T-cell (primary cell): Measurements from ENCODE around the gene SMIM7. TPM values are rescaled to one million over a fixed set of nuclear protein-coding genes. Genes with fewer than 3 reads are reported as not detected.
"Not testable (repeated sequence)": the region's sequence is repeated elsewhere in the genome, so short reads cannot be mapped to it uniquely, and the experiment has no call there.

Source experiments
- ATAC-seq, 4 experiments: fragments of 200-7000 bp in 3 of 4; fragments of 150-1000 bp in 1 of 4; cut with Tn5 transposase; replicated peaks in 1 of 4; 1 replicate in 3 of 4; 2 replicates in 1 of 4; pipeline ENCODE4 v1.10.0; 2021; ENCODE audit warnings: moderate library complexity in 3 of 4, mild to moderate bottlenecking in 2 of 4, moderate number of reproducible peaks in 1 of 4
- CTCF ChIA-PET, 2 donors: fragments of 300-600 bp; sonication (Branson Sonifier 250); formaldehyde crosslinking; loops; one replicate each; lab custom pipeline; 2022; ENCODE audit warnings: antibody characterized with exemption in 2 of 2; lab: Charles Lee
- POLR2A ChIA-PET, 2 donors: fragments of 300-600 bp; sonication (Branson Sonifier 250); formaldehyde crosslinking; loops; one replicate each; lab custom pipeline; 2022; ENCODE audit warnings: antibody characterized with exemption in 2 of 2; lab: Charles Lee
- DNase-seq, 35 experiments: peaks; one replicate each; pipeline versions ENCODE4 v3.0.0 to v3.0.0-alpha.2; 2013 to 2023
- H3K27ac ChIP-seq: one replicate; pipeline ENCODE4 v1.5.1; 2013; ENCODE audit warnings: low read length
- H3K27me3 ChIP-seq, 2 experiments: replicated peaks in 1 of 2; 1 replicate in 1 of 2; 2 replicates in 1 of 2; pipeline versions ENCODE4 v1.6.1 to v1.7.0; 2013; ENCODE audit warnings: low read length in 1 of 2, mixed read lengths in 1 of 2; ENCODE audit not compliant: control insufficient read depth in 2 of 2, insufficient read depth in 2 of 2; ENCODE audit errors: extremely low read depth in 1 of 2
- H3K36me3 ChIP-seq, 2 donors: 1 replicate in 1 of 2; 2 replicates in 1 of 2; pipeline versions ENCODE4 v1.6.1 to v1.7.0; 2013; ENCODE audit warnings: low read length in 1 of 2; ENCODE audit not compliant: control insufficient read depth in 2 of 2, insufficient read depth in 1 of 2; ENCODE audit errors: extremely low read depth in 1 of 2
- H3K4me1 ChIP-seq, 2 experiments: 1 replicate in 1 of 2; 2 replicates in 1 of 2; pipeline versions ENCODE4 v1.6.1 to v1.7.0; 2013; ENCODE audit warnings: low read length in 2 of 2, mixed read lengths in 1 of 2; ENCODE audit not compliant: insufficient read depth in 2 of 2, control insufficient read depth in 1 of 2; ENCODE audit errors: extremely low read depth in 1 of 2
- H3K4me3 ChIP-seq, 2 donors: 1 replicate in 1 of 2; 2 replicates in 1 of 2; pipeline versions ENCODE4 v1.5.1 to v1.7.0; 2013; ENCODE audit warnings: mild to moderate bottlenecking in 2 of 2, low read length in 1 of 2, moderate library complexity in 1 of 2; ENCODE audit not compliant: control insufficient read depth in 1 of 2; ENCODE audit errors: extremely low read depth in 1 of 2
- H3K9me3 ChIP-seq: 2 replicates; pipeline ENCODE4 v1.7.0; 2013
- H3K27ac Mint-ChIP-seq, 2 donors: one replicate each; pipeline ENCODE4 v1.8.0; 2020 to 2021; ENCODE audit warnings: mild to moderate bottlenecking in 2 of 2, mixed read lengths in 2 of 2
- H3K27me3 Mint-ChIP-seq, 2 donors: one replicate each; pipeline ENCODE4 v1.8.0; 2021 to 2022; ENCODE audit warnings: mixed read lengths in 2 of 2
- H3K36me3 Mint-ChIP-seq: one replicate; pipeline ENCODE4 v1.8.0; 2021; ENCODE audit warnings: mixed read lengths
- H3K4me1 Mint-ChIP-seq, 3 donors: one replicate each; pipeline ENCODE4 v1.8.0; 2020 to 2022; ENCODE audit warnings: mixed read lengths in 3 of 3, mild to moderate bottlenecking in 1 of 3
- H3K4me3 Mint-ChIP-seq, 3 donors: one replicate each; pipeline ENCODE4 v1.8.0; 2020 to 2022; ENCODE audit warnings: mild to moderate bottlenecking in 3 of 3, mixed read lengths in 3 of 3, moderate library complexity in 3 of 3
- H3K9me3 Mint-ChIP-seq, 3 donors: one replicate each; pipeline ENCODE4 v1.8.0; 2020 to 2022; ENCODE audit warnings: mixed read lengths in 3 of 3
- WGBS: methylation state at CpG from one replicate; pipeline ENCODE4 v1.1.5; 2013; ENCODE audit warnings: missing lambda C conversion rate; ENCODE audit not compliant: insufficient coverage; 5-methylcytosine and 5-hydroxymethylcytosine counted together
- total RNA-seq, 35 experiments: library from RNA in 6 of 35; stranded (reverse) in 6 of 35; fragments of 120-200 nt in 1 of 35; gene quantifications; one replicate each; pipeline versions ENCODE4 v1.2.1 to v1.2.4 and lab custom pipeline; 2013 to 2026

Gene SMIM7
- total RNA-seq, 5 donors from 2014 or later (not counting 1 experiment from before 2014, with no cell fraction given), result 56.7 to 77.6 (median 73.1) TPM

- H3K27me3 Mint-ChIP-seq, result peaks cover 3 to 4% of the 10 kb centered on the region in 2 donors
- no peak overlapping the region for H3K4me3 ChIP-seq
- H3K4me1 ChIP-seq, result no peaks in the 10 kb centered on the region
- 82% methylated on average over 1 of the region's 2 CpGs for WGBS
- no peaks in the 10 kb centered on the region for H3K4me1 Mint-ChIP-seq
- ATAC-seq, result no peak
- H3K27ac Mint-ChIP-seq, result no peak overlapping the region
- peaks cover 0 to 2% of the 10 kb centered on the region in 2 donors for H3K36me3 ChIP-seq
- ChIA-PET POLR2A (no interaction called here), CTCF (no interaction called here)
- no peak for DNase-seq
- no peak overlapping the region for H3K4me3 Mint-ChIP-seq
- no peaks in the 10 kb centered on the region for H3K9me3 ChIP-seq
- peaks cover 0 to 18% of the 10 kb centered on the region in 2 experiments for H3K27me3 ChIP-seq
- peaks cover 0 to 14% (median 9%) of the 10 kb centered on the region in 3 donors for H3K9me3 Mint-ChIP-seq
- H3K27ac ChIP-seq, result no peak overlapping the region
- H3K36me3 Mint-ChIP-seq, result peaks cover 7% of the 10 kb centered on the region
These were observed 22.6 kb upstream of the SMIM7 start for GRCh38 chr19:16682539-16682938.

- 100% methylated on average over 3 of the region's 11 CpGs for WGBS
- Histone ChIP-seq H3K27ac (no peak overlapping the region), H3K9me3 (no peaks in the 10 kb centered on the region), H3K4me3 (no peak overlapping the region), H3K4me1 (no peaks in the 10 kb centered on the region), H3K36me3 (peaks cover 0 to 2% of the 10 kb centered on the region in 2 donors), H3K27me3 (peaks cover 0 to 17% of the 10 kb centered on the region in 2 experiments)
- Mint-ChIP-seq H3K27me3 (peaks cover 3 to 4% of the 10 kb centered on the region in 2 donors), H3K4me3 (no peak overlapping the region), H3K4me1 (no peaks in the 10 kb centered on the region), H3K27ac (no peak overlapping the region), H3K36me3 (peaks cover 7% of the 10 kb centered on the region), H3K9me3 (peaks cover 0 to 14% (median 9%) of the 10 kb centered on the region in 3 donors)
- no peak for ATAC-seq
- DNase-seq, result no peak
- ChIA-PET POLR2A (no interaction called here), CTCF (no interaction called here)
These were observed 19.9 kb upstream of the SMIM7 start for GRCh38 chr19:16679811-16680210.

DNA sequence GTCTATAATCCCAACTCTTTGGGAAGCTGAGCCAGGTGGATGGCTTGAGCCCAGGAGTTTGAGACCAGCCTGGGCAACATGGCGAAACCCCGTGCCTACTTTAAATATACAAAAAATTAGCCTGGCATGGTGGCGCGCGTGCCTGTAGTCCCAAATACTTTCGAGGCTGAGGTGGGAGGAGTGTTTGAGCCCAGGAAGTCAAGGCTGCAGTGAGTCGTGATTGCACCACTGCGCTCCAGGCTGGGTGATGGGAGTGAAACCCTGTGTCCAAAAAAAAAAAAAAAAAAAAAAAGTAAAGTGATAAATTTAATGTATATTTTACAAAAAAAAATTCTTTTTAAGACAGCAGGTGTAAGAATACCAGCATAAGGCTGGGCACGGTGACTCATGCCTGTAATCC, 18.6 kb upstream of the SMIM7 start:
- Histone ChIP-seq H3K9me3 (no peaks in the 10 kb centered on the region), H3K4me3 (no peak overlapping the region), H3K4me1 (no peaks in the 10 kb centered on the region), H3K27ac (no peak overlapping the region), H3K36me3 (peaks cover 0 to 2% of the 10 kb centered on the region in 2 donors), H3K27me3 (peaks cover 0 to 19% of the 10 kb centered on the region in 2 experiments)
- peaks cover 3 to 4% of the 10 kb centered on the region in 2 donors for H3K27me3 Mint-ChIP-seq
- H3K36me3 Mint-ChIP-seq, result peaks cover 7% of the 10 kb centered on the region
- DNase-seq (no peak), ATAC-seq (no peak)
- H3K4me3 Mint-ChIP-seq, result no peak overlapping the region
- H3K9me3 Mint-ChIP-seq, result peaks cover 0 to 14% (median 9%) of the 10 kb centered on the region in 3 donors
- CTCF ChIA-PET, result no interaction called here
- POLR2A ChIA-PET, result interaction anchor here in 1 of 2 donors (0.7 kb wide), 1 partner anchor 42 kb away, joined by 5 read pairs; no protein-coding TSS in a partner anchor
- H3K4me1 Mint-ChIP-seq, result no peaks in the 10 kb centered on the region
- no CpG with 5 or more reads among the region's 9 CpGs for WGBS
- H3K27ac Mint-ChIP-seq, result no peak overlapping the region

DNA sequence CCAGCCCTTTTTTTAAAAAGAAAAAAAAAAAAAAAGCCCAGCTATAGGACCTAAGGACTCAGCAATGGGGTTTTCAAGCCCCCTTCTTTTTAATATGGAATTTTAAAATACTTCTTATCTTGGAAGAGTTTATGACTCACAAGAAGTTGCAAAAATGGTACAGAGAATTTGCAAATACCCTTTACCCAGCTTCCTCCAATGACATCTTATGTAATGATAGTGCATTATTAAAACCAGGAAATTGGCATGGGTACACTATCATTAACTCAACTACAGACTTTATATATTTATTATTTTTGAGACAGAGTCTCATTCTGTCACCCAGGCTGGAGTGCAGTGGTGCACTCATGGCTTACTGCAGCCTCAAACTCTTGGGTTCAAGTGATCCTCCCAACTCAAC, 17.1 kb upstream of the SMIM7 start:
- H3K9me3 Mint-ChIP-seq, result peaks cover 0 to 14% (median 9%) of the 10 kb centered on the region in 3 donors
- DNase-seq, result no peak
- ATAC-seq, result no peak
- H3K4me3 ChIP-seq, result no peak overlapping the region
- H3K36me3 ChIP-seq, result peaks cover 0 to 2% of the 10 kb centered on the region in 2 donors
- H3K4me3 Mint-ChIP-seq, result no peak overlapping the region
- no peaks in the 10 kb centered on the region for H3K4me1 ChIP-seq
- H3K4me1 Mint-ChIP-seq, result no peaks in the 10 kb centered on the region
- peaks cover 0 to 19% of the 10 kb centered on the region in 2 experiments for H3K27me3 ChIP-seq
- H3K27me3 Mint-ChIP-seq, result peaks cover 0 to 4% of the 10 kb centered on the region in 2 donors
- ChIA-PET CTCF (no interaction called here), POLR2A (no interaction called here)
- H3K9me3 ChIP-seq, result no peaks in the 10 kb centered on the region
- peaks cover 7% of the 10 kb centered on the region for H3K36me3 Mint-ChIP-seq
- no peak overlapping the region for H3K27ac ChIP-seq
- H3K27ac Mint-ChIP-seq, result no peak overlapping the region

GRCh38 chr19:16676101-16676798, 16.3 kb upstream of the SMIM7 start:
- Mint-ChIP-seq H3K4me3 (no peak overlapping the region), H3K36me3 (peaks cover 6% of the 10 kb centered on the region), H3K4me1 (no peaks in the 10 kb centered on the region), H3K27me3 (peaks cover 0 to 2% of the 10 kb centered on the region in 2 donors), H3K9me3 (peaks cover 0 to 7% (median 5%) of the 10 kb centered on the region in 3 donors), H3K27ac (no peak overlapping the region)
- CTCF ChIA-PET, result no interaction called here
- DNase-seq (no peak), ATAC-seq (no peak)
- H3K27ac ChIP-seq, result no peak overlapping the region
- 84% methylated on average over 7 of the region's 15 CpGs for WGBS
- no peaks in the 10 kb centered on the region for H3K4me1 ChIP-seq
- POLR2A ChIA-PET, result no interaction called here
- peaks cover 0 to 19% of the 10 kb centered on the region in 2 experiments for H3K27me3 ChIP-seq
- H3K4me3 ChIP-seq, result no peak overlapping the region
- no peaks in the 10 kb centered on the region for H3K9me3 ChIP-seq
- peaks cover 0 to under 1% of the 10 kb centered on the region in 2 donors for H3K36me3 ChIP-seq

DNA sequence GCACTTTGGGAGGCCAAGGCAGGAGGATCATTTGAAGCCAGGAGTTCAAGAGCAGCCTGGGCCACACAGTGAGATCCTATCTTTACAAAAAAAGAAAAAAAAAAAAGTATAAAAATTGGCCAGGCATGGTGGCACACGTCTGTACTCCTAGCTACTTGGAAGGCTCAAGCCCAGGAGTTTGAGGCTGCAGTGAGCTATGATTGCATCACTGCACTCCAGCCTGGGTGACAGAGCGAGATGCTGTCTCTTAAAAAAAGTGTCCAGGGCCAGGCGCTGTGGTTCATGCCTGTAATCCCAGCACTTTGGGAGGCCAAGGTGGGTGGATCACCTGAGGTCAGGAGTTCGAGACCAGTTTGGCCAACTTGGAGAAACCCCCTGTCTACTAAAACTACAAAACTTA, 13.9 kb upstream of the SMIM7 start:
- POLR2A ChIA-PET, ATAC-seq, H3K36me3 Mint-ChIP-seq, H3K27ac Mint-ChIP-seq, CTCF ChIA-PET, H3K27ac ChIP-seq, H3K4me3 ChIP-seq, H3K36me3 ChIP-seq, H3K27me3 Mint-ChIP-seq, H3K9me3 Mint-ChIP-seq, DNase-seq, H3K27me3 ChIP-seq, H3K9me3 ChIP-seq, H3K4me1 ChIP-seq, H3K4me1 Mint-ChIP-seq, H3K4me3 Mint-ChIP-seq: not testable (repeated sequence)
- 54% methylated on average over 1 of the region's 4 CpGs for WGBS
